WTC11 (cell line): ENCODE data around the gene IGSF10. TPM values are rescaled to one million over a fixed set of nuclear protein-coding genes. Genes with fewer than 3 reads are reported as not detected.

Source experiments
- ATAC-seq: fragments of 200-7000 bp; cut with Tn5 transposase; 2 replicates; pipeline ENCODE4 v1.10.0; 2021; ENCODE audit warnings: mild to moderate bottlenecking, moderate library complexity
- CTCF ChIA-PET: fragments of 300-600 bp; sonication (Branson Sonifier 250); formaldehyde crosslinking; loops from one replicate; lab custom pipeline; 2021; ENCODE audit warnings: antibody characterized with exemption; lab: Charles Lee
- POLR2A ChIA-PET: fragments of 350-600 bp; sonication (Branson Sonifier 250); formaldehyde crosslinking; loops from one replicate; lab custom pipeline; 2021; ENCODE audit warnings: antibody characterized with exemption; lab: Charles Lee
- DNase-seq: peaks from one replicate; pipeline ENCODE4 v3.0.0; 2021; ENCODE audit warnings: low spot score
- H3K27ac Mint-ChIP-seq: 2 replicates; pipeline ENCODE4 v1.8.0; 2021; ENCODE audit warnings: mixed read lengths
- H3K27me3 Mint-ChIP-seq: 2 replicates; pipeline ENCODE4 v1.8.0; 2021; ENCODE audit warnings: low read depth, mild to moderate bottlenecking, moderate library complexity, mixed read lengths
- H3K36me3 Mint-ChIP-seq: 2 replicates; pipeline ENCODE4 v1.8.0; 2021; ENCODE audit warnings: mixed read lengths
- H3K4me1 Mint-ChIP-seq: 2 replicates; pipeline ENCODE4 v1.8.0; 2022; ENCODE audit warnings: mixed read lengths
- H3K4me3 Mint-ChIP-seq: 2 replicates; pipeline ENCODE4 v1.8.0; 2021; ENCODE audit warnings: mild to moderate bottlenecking, moderate library complexity, mixed read lengths
- H3K9me3 Mint-ChIP-seq: 2 replicates; pipeline ENCODE4 v1.8.0; 2021; ENCODE audit warnings: mixed read lengths
- AR ChIP-seq: fragments of 250-450 bp; sonication (Bioruptor Pico); IDR thresholded peaks from 2 replicates; pipeline ENCODE4 v1.9.0; 2021; ENCODE audit warnings: mild to moderate bottlenecking
- E2F1 ChIP-seq: sonication (generic); formaldehyde crosslinking; IDR thresholded peaks from 2 replicates; pipeline ENCODE4 v1.8.0; 2022; ENCODE audit warnings: mild to moderate bottlenecking, missing genetic modification reagents
- ETV6 ChIP-seq: sonication (generic); formaldehyde crosslinking; IDR thresholded peaks from 2 replicates; pipeline ENCODE4 v1.8.1; 2022; ENCODE audit warnings: mild to moderate bottlenecking, missing genetic modification reagents
- GABPB1 ChIP-seq: sonication (generic); formaldehyde crosslinking; IDR thresholded peaks from 2 replicates; pipeline ENCODE4 v1.8.1; 2023; ENCODE audit warnings: mild to moderate bottlenecking, missing genetic modification reagents
- IRF1 ChIP-seq: sonication (generic); formaldehyde crosslinking; IDR thresholded peaks from 2 replicates; pipeline ENCODE4 v1.8.0; 2023; ENCODE audit warnings: missing genetic modification reagents
- MXD4 ChIP-seq: fragments of 250-450 bp; sonication (Bioruptor Pico); IDR thresholded peaks from 2 replicates; pipeline ENCODE4 v1.8.0; 2021; ENCODE audit warnings: mild to moderate bottlenecking, moderate library complexity, borderline replicate concordance
- NFATC4 ChIP-seq: fragments of 250-450 bp; sonication (Bioruptor Pico); IDR thresholded peaks from 2 replicates; pipeline ENCODE4 v1.9.0; 2021; ENCODE audit warnings: mild to moderate bottlenecking
- NFE2L1 ChIP-seq: sonication (generic); formaldehyde crosslinking; IDR thresholded peaks from 2 replicates; pipeline ENCODE4 v1.8.1; 2023; ENCODE audit warnings: missing genetic modification reagents
- NFYB ChIP-seq: sonication (generic); formaldehyde crosslinking; conservative IDR thresholded peaks from 2 replicates; pipeline ENCODE4 v1.8.0; 2022; ENCODE audit warnings: low read depth, missing genetic modification reagents
- PRRX2 ChIP-seq: fragments of 250-450 bp; sonication (Bioruptor Pico); IDR thresholded peaks from 2 replicates; pipeline ENCODE4 v1.8.0; 2021; ENCODE audit warnings: mild to moderate bottlenecking
- TEAD1 ChIP-seq: sonication (generic); formaldehyde crosslinking; IDR thresholded peaks from 2 replicates; pipeline ENCODE4 v1.8.0; 2022; ENCODE audit warnings: mild to moderate bottlenecking, missing genetic modification reagents
- USF2 ChIP-seq: sonication (generic); formaldehyde crosslinking; IDR thresholded peaks from 2 replicates; pipeline ENCODE4 v1.8.1; 2023; ENCODE audit warnings: mild to moderate bottlenecking, missing genetic modification reagents, moderate library complexity
- ZNF138 ChIP-seq: sonication (generic); formaldehyde crosslinking; conservative IDR thresholded peaks from 2 replicates; pipeline ENCODE4 v1.8.1; 2022; ENCODE audit warnings: mild to moderate bottlenecking, moderate library complexity, missing genetic modification reagents
- ZNF232 ChIP-seq: sonication (generic); formaldehyde crosslinking; IDR thresholded peaks from 2 replicates; pipeline ENCODE4 v1.8.0; 2022; ENCODE audit warnings: mild to moderate bottlenecking, missing genetic modification reagents
- ZNF423 ChIP-seq: fragments of 250-450 bp; sonication (Bioruptor Pico); IDR thresholded peaks from 2 replicates; pipeline ENCODE4 v2.1.2; 2022; ENCODE audit warnings: mild to moderate bottlenecking, moderate library complexity
- ZNF425 ChIP-seq: fragments of 250-450 bp; sonication (Bioruptor Pico); conservative IDR thresholded peaks from 2 replicates; pipeline ENCODE4 v1.9.0; 2021; ENCODE audit warnings: mild to moderate bottlenecking
- ZNF512 ChIP-seq: sonication (generic); formaldehyde crosslinking; IDR thresholded peaks from 2 replicates; pipeline ENCODE4 v1.8.1; 2022; ENCODE audit warnings: missing genetic modification reagents, borderline replicate concordance
- total RNA-seq: library from RNA; stranded (reverse); gene quantifications from 3 replicates; pipeline ENCODE4 v1.2.3, GENCODE V29; 2021
- TF ChIP-seq, protein P1 (sequence below): sonication (generic); formaldehyde crosslinking; IDR thresholded peaks from 2 replicates; pipeline ENCODE4 v1.8.1; 2022; ENCODE audit warnings: low read depth, mild to moderate bottlenecking, moderate library complexity, missing genetic modification reagents, borderline replicate concordance
- TF ChIP-seq, protein P2 (sequence below): sonication (generic); formaldehyde crosslinking; conservative IDR thresholded peaks from 2 replicates; pipeline ENCODE4 v1.8.1; 2023; ENCODE audit warnings: mild to moderate bottlenecking, low read depth, missing genetic modification reagents, moderate library complexity
- TF ChIP-seq, protein P3 (sequence below): sonication (generic); formaldehyde crosslinking; IDR thresholded peaks from 2 replicates; pipeline ENCODE4 v1.8.1; 2023; ENCODE audit warnings: mild to moderate bottlenecking, missing genetic modification reagents

Gene IGSF10
- total RNA-seq, 1 experiment from 2014 or later, result 0.70 TPM

- TF ChIP-seq, protein P1, sequence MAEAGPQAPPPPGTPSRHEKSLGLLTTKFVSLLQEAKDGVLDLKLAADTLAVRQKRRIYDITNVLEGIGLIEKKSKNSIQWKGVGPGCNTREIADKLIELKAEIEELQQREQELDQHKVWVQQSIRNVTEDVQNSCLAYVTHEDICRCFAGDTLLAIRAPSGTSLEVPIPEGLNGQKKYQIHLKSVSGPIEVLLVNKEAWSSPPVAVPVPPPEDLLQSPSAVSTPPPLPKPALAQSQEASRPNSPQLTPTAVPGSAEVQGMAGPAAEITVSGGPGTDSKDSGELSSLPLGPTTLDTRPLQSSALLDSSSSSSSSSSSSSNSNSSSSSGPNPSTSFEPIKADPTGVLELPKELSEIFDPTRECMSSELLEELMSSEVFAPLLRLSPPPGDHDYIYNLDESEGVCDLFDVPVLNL (CRISPR knock-in tag), result no peak
Observed at GRCh38 chr3:151431940-151432339, 28.9 kb downstream of the IGSF10 start (continued).

- Mint-ChIP-seq H3K27ac (peak overlapping the region; percentile 47), H3K4me1 (peaks cover 42% of the 10 kb centered on the region), H3K4me3 (peak overlapping the region; percentile 49), H3K9me3 (peaks cover 5% of the 10 kb centered on the region), H3K36me3 (peaks cover 20% of the 10 kb centered on the region), H3K27me3 (peaks cover 18% of the 10 kb centered on the region)
- no peak for DNase-seq
- ATAC-seq, result no peak
- CTCF ChIA-PET, result interaction anchor here (1.5 kb wide), 1 partner anchor 408 kb away, joined by 4 read pairs; no protein-coding TSS in a partner anchor
- POLR2A ChIA-PET, result no interaction called here
- TF ChIP-seq ZNF138 (CRISPR knock-in tag) (no peak), ZNF232 (CRISPR knock-in tag) (no peak), MXD4 (CRISPR knock-in tag) (no peak), USF2 (CRISPR knock-in tag) (no peak), TEAD1 (CRISPR knock-in tag) (no peak), NFATC4 (CRISPR knock-in tag) (no peak), NFYB (CRISPR knock-in tag) (no peak), GABPB1 (CRISPR knock-in tag) (no peak), IRF1 (no peak), AR (no peak), E2F1 (CRISPR knock-in tag) (no peak), NFE2L1 (CRISPR knock-in tag) (no peak), ETV6 (CRISPR knock-in tag) (no peak), ZNF425 (CRISPR knock-in tag) (no peak), ZNF423 (no peak), PRRX2 (no peak), ZNF512 (CRISPR knock-in tag) (no peak)
- TF ChIP-seq, protein P2, sequence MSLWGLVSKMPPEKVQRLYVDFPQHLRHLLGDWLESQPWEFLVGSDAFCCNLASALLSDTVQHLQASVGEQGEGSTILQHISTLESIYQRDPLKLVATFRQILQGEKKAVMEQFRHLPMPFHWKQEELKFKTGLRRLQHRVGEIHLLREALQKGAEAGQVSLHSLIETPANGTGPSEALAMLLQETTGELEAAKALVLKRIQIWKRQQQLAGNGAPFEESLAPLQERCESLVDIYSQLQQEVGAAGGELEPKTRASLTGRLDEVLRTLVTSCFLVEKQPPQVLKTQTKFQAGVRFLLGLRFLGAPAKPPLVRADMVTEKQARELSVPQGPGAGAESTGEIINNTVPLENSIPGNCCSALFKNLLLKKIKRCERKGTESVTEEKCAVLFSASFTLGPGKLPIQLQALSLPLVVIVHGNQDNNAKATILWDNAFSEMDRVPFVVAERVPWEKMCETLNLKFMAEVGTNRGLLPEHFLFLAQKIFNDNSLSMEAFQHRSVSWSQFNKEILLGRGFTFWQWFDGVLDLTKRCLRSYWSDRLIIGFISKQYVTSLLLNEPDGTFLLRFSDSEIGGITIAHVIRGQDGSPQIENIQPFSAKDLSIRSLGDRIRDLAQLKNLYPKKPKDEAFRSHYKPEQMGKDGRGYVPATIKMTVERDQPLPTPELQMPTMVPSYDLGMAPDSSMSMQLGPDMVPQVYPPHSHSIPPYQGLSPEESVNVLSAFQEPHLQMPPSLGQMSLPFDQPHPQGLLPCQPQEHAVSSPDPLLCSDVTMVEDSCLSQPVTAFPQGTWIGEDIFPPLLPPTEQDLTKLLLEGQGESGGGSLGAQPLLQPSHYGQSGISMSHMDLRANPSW (CRISPR knock-in tag), result no peak
- TF ChIP-seq, protein P3, sequence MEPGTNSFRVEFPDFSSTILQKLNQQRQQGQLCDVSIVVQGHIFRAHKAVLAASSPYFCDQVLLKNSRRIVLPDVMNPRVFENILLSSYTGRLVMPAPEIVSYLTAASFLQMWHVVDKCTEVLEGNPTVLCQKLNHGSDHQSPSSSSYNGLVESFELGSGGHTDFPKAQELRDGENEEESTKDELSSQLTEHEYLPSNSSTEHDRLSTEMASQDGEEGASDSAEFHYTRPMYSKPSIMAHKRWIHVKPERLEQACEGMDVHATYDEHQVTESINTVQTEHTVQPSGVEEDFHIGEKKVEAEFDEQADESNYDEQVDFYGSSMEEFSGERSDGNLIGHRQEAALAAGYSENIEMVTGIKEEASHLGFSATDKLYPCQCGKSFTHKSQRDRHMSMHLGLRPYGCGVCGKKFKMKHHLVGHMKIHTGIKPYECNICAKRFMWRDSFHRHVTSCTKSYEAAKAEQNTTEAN (CRISPR knock-in tag), result no peak
Observed at GRCh38 chr3:151430821-151431484, 29.9 kb downstream of the IGSF10 start.
